Muscle layer of duodenum (tissue), 2 donors: Measurements from ENCODE around the gene IMPG2.

ENCODE experiments used
- H3K27ac ChIP-seq: one replicate; pipeline ENCODE4 v1.7.0; 2013; ENCODE audit warnings: mild to moderate bottlenecking, low read length
- H3K27me3 ChIP-seq: one replicate; pipeline ENCODE4 v1.7.0; 2013; ENCODE audit warnings: low read depth, mild to moderate bottlenecking, control low read depth, low read length
- H3K36me3 ChIP-seq, 2 donors: one replicate each; pipeline ENCODE4 v1.7.0; 2013; ENCODE audit warnings: low read length in 2 of 2, control low read depth in 1 of 2, mild to moderate bottlenecking in 1 of 2; ENCODE audit not compliant: insufficient read depth in 2 of 2, control insufficient read depth in 1 of 2
- H3K4me1 ChIP-seq, 2 donors: one replicate each; pipeline ENCODE4 v1.7.0; 2013; ENCODE audit warnings: low read length in 2 of 2, mild to moderate bottlenecking in 2 of 2, control low read depth in 1 of 2, moderate library complexity in 1 of 2; ENCODE audit not compliant: insufficient read depth in 2 of 2, control insufficient read depth in 1 of 2
- H3K4me3 ChIP-seq, 2 donors: one replicate each; pipeline ENCODE4 v1.7.0; 2013; ENCODE audit warnings: low read length in 2 of 2, low read depth in 1 of 2, mild to moderate bottlenecking in 1 of 2
- H3K9me3 ChIP-seq, 2 donors: one replicate each; pipeline ENCODE4 v1.7.0; 2013; ENCODE audit warnings: low read length in 2 of 2, control low read depth in 1 of 2, mild to moderate bottlenecking in 1 of 2; ENCODE audit not compliant: control insufficient read depth in 1 of 2
- donor health status: healthy.

IMPG2 gene

GRCh38 chr3:101235048-101235447, 85.3 kb downstream of the IMPG2 start:
- Histone ChIP-seq H3K4me3 (no peak overlapping the region), H3K27ac (no peak overlapping the region), H3K4me1 (no peaks in the 10 kb centered on the region), H3K9me3 (no peaks in the 10 kb centered on the region), H3K36me3 (no peaks in the 10 kb centered on the region), H3K27me3 (no peaks in the 10 kb centered on the region)

- no peak overlapping the region for H3K27ac ChIP-seq
- H3K27me3 ChIP-seq, result no peaks in the 10 kb centered on the region
- no peaks in the 10 kb centered on the region for H3K36me3 ChIP-seq
- no peak overlapping the region for H3K4me3 ChIP-seq
- H3K9me3 ChIP-seq, result no peaks in the 10 kb centered on the region
- H3K4me1 ChIP-seq, result no peaks in the 10 kb centered on the region
Measured at GRCh38 chr3:101230618-101231017, 89.8 kb downstream of the IMPG2 start.

- Histone ChIP-seq H3K4me1 (no peaks in the 10 kb centered on the region), H3K9me3 (no peaks in the 10 kb centered on the region), H3K4me3 (no peak overlapping the region), H3K27me3 (no peaks in the 10 kb centered on the region), H3K36me3 (no peaks in the 10 kb centered on the region), H3K27ac (no peak overlapping the region)
Measured at GRCh38 chr3:101229681-101230080, 90.7 kb downstream of the IMPG2 start.

GRCh38 chr3:101228441-101228840, 91.9 kb downstream of the IMPG2 start:
- H3K36me3 ChIP-seq, result no peaks in the 10 kb centered on the region
- H3K4me3 ChIP-seq, result no peak overlapping the region
- H3K27me3 ChIP-seq, result no peaks in the 10 kb centered on the region
- no peak overlapping the region for H3K27ac ChIP-seq
- no peaks in the 10 kb centered on the region for H3K9me3 ChIP-seq
- no peaks in the 10 kb centered on the region for H3K4me1 ChIP-seq

GRCh38 chr3:101224739-101225138, 95.6 kb downstream of the IMPG2 start:
- Histone ChIP-seq H3K4me3 (no peak overlapping the region), H3K9me3 (peaks cover 0 to 1% of the 10 kb centered on the region in 2 donors), H3K36me3 (no peaks in the 10 kb centered on the region), H3K27ac (no peak overlapping the region), H3K4me1 (no peaks in the 10 kb centered on the region), H3K27me3 (no peaks in the 10 kb centered on the region)

GRCh38 chr3:101223016-101223415, 97.4 kb downstream of the IMPG2 start:
- no peaks in the 10 kb centered on the region for H3K36me3 ChIP-seq
- no peak overlapping the region for H3K4me3 ChIP-seq
- H3K4me1 ChIP-seq, result no peaks in the 10 kb centered on the region
- H3K27me3 ChIP-seq, result no peaks in the 10 kb centered on the region
- H3K27ac ChIP-seq, result no peak overlapping the region
- peaks cover 0 to 4% of the 10 kb centered on the region in 2 donors for H3K9me3 ChIP-seq

- no peak overlapping the region for H3K4me3 ChIP-seq
- H3K27me3 ChIP-seq, result no peaks in the 10 kb centered on the region
- H3K36me3 ChIP-seq, result no peaks in the 10 kb centered on the region
- H3K4me1 ChIP-seq, result no peaks in the 10 kb centered on the region
- H3K27ac ChIP-seq, result no peak overlapping the region
- peaks cover 0 to 4% of the 10 kb centered on the region in 2 donors for H3K9me3 ChIP-seq
Measured at GRCh38 chr3:101219842-101220560, 100.4 kb downstream of the IMPG2 start.

GRCh38 chr3:101217472-101218245, 102.7 kb downstream of the IMPG2 start:
- H3K4me1 ChIP-seq, result no peaks in the 10 kb centered on the region
- H3K4me3 ChIP-seq, result no peak overlapping the region
- H3K27me3 ChIP-seq, result no peaks in the 10 kb centered on the region
- H3K27ac ChIP-seq, result no peak overlapping the region
- H3K36me3 ChIP-seq, result no peaks in the 10 kb centered on the region
- peaks cover 0 to 4% of the 10 kb centered on the region in 2 donors for H3K9me3 ChIP-seq

- Histone ChIP-seq H3K27me3 (no peaks in the 10 kb centered on the region), H3K4me1 (no peaks in the 10 kb centered on the region), H3K27ac (no peak overlapping the region), H3K9me3 (peaks cover 0 to 4% of the 10 kb centered on the region in 2 donors), H3K36me3 (no peaks in the 10 kb centered on the region), H3K4me3 (no peak overlapping the region)
Measured at GRCh38 chr3:101216710-101217465, 103.5 kb downstream of the IMPG2 start.

GRCh38 chr3:101212730-101213129, 107.6 kb downstream of the IMPG2 start:
- no peaks in the 10 kb centered on the region for H3K36me3 ChIP-seq
- H3K4me3 ChIP-seq, result no peak overlapping the region
- H3K4me1 ChIP-seq, result no peaks in the 10 kb centered on the region
- no peaks in the 10 kb centered on the region for H3K27me3 ChIP-seq
- no peaks in the 10 kb centered on the region for H3K9me3 ChIP-seq
- H3K27ac ChIP-seq, result no peak overlapping the region

GRCh38 chr3:101204246-101204645, 116.1 kb downstream of the IMPG2 start:
- no peaks in the 10 kb centered on the region for H3K9me3 ChIP-seq
- H3K27me3 ChIP-seq, result no peaks in the 10 kb centered on the region
- H3K4me3 ChIP-seq, result no peak overlapping the region
- peaks cover 0 to 5% of the 10 kb centered on the region in 2 donors for H3K4me1 ChIP-seq
- H3K27ac ChIP-seq, result no peak overlapping the region
- no peaks in the 10 kb centered on the region for H3K36me3 ChIP-seq
